Embryonic facial prominence (tissue), 1 donor: ENCODE data around the gene DNAH17.

Experiments
- DNase-seq: peaks from one replicate; pipeline ENCODE4 v3.0.0-alpha.2; 2016; ENCODE audit errors: extremely low spot score

DNAH17 gene

DNA sequence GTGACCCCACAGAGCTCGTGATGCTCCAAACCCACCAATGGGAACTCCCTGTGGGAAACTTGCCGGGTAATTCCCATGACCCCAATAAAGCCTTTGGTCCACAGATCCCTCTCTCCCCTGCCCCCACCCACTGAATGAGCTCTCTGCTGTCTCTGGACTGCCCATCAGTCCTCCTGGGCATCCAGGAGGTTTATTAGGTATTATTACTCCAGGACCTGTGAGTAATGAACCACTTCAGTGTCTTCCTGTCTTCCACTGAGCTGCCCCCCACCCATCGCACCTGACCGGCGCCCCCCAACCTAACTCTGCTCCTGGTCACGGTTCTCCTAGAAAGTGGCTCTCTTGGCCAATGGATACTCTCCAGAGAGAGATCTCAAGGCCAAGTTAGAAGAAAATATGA is 28.7 kb upstream of the DNAH17 start:
- DNase-seq, result no peak

DNA sequence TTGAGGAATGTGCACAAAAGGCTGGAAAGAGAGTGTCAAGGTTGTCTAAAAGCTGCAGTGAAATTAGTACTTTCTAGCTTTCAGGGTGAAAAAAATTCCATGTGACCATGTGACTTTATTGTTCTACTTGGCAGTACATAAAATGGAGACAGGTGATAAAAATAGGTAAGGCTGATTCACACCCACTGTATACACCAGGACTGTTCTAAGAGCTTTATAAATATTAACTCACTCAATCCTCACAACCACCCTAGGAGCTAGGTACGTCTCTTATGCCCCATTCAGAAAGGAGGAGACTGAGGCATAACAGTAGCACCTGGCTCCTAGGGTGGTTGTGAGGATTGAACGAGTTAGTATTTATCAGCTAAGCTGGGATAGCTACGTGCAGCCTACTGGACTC is 28.2 kb upstream of the DNAH17 start:
- no peak for DNase-seq

DNA sequence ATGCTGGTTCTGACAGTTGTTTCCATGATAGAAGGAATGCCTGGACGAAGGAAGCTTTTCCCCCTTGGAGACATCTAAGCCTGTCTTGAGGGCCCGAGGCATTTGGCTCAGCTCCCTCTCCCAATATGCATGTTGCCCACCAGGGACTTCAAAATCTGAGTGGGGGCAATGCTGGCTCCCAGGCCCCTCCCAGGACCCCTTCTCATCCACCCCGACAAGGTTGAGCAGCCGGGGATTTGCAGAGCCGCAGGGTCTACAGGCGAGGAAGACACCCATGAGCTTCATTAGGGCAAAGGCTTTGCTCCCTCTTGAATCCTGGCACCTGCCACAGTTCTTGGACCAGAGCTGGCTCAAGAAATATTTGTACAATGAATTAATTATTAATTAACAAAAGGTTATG is 25.1 kb upstream of the DNAH17 start:
- DNase-seq, result no peak

DNA sequence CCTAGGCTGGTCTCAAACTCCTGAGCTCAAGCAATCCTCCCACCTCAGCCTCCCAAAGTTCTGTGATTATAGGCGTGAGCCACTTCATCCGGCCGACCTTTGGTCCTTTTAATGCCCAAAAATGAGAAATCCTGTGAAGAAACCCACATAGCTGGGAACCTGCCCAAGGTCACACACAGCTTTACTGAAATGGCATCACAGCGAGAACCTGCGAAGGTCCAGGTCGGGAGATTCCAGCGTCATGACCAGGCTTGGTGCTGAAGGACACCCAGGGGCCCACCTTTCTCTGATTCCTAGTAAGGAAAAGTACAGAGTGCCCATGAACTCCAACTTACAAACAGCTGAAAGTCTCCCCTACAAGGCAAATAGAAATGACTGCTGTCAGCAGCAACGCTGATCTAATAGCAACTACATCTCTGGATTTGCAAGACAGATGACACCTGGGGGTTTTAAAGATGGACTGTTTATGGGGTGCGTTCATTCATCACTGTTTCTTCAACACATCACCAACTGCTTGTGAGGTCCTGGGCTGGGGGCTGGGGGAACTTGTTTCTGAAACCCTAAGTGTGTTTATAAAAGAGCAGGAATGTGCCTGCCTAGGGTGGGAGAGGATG is 24.5 kb upstream of the DNAH17 start:
- DNase-seq, result no peak

DNA sequence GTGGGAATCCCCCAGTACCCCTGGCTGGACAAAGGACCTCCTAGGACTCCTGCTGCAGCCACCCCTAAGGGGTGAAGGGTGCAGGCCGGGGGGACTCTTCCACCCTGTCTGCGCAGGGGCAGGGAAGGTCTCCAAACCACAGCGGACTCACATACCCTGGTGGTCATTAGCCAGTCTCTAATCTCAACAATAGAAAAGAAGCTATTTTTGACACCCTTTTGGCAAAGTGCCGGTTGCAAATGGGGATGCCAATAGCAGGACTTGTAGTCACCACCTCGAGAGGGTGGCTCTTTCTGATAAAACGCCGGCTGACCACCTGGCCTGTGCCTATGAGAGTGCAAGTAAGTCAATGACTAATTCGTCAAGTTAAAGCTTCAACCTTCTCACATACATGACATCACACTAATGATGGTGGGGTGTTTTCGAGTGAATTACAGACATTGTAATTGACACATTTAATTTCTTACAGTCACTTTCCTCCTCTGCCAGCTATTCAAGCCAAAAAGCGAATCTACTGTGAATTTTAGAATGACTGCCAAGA is 23.1 kb upstream of the DNAH17 start:
- no peak for DNase-seq

DNA sequence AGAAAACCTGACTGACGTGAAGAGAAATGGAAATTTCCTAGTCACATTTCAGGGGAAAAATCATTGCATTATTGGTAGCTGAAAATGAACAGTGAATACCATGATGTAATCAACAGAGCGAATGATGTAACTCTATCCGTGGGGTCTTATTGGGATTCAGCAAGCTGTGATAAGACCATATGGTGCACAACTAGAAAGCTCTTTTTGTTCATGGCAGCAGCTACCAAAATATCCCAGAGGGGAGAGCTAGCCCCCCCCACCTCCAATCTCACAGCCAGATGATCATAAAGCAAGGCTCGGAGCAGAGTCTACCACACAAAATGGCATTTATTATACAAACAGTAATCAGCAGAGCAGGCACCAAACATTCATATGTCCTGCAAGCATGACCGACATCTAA is 22.2 kb upstream of the DNAH17 start:
- DNase-seq, result no peak

DNA sequence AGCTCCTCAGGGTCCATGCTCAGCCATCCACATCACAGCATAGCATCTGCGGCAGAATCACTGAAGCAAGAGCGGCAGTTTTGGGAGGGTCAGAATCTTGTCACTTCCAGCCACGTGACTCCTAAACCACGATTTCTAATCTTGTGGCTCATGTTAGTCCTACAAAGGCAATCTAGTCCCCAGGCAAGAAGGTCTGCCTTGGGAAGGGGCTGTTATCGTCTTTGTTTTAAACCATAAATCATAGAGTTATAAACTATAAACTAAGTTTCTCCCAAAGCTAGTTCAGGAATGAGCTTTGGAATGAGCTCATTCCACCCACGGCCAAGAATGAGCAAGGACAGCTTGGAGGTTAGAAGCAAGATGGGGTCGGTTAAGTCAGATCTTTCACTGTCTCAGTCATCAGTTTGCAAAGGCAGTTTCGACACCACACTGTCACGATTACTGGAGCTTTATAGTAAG is 20.8 kb upstream of the DNAH17 start:
- DNase-seq, result no peak

DNA sequence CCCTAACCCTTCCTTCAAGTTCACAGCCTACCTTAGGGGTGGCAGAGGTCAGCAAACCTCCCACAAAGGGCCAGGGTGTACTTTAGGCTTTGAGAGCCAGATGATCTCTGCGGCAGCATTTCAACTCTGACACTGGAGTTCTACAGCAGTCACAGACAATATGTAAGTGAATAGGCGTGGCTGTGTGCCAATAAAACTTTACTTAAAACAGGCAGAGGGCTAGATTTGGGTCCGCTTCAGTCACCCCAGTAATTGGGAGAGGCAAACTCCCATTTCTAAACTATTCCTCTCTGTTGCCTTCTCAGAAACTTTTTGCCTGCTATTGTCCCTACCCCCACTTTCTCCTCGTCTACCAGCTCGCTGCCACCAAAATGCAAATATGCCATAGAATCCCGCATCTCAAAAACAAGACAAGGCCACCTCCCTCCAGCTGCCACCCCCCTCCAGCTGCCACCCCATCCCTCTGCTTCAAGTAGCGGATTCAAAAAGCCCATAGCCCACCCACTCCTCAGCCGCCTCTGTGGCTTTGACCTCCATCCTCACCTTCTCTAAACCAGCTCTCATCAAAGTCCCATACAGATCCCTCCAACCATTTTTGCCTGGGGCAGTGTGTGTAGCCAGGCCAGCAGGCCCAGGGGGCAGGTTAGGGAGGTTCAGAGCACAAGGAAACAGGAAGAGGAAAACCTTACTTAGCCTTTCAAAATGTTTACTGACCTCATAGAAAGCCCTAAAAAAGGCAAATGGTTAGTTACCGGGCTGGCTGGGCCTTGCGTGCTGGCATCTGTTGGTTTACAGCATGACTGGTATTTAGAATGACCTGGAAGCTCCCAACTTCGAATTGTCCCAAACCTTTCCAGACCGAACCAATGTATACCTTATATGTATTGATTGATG is 19.9 kb upstream of the DNAH17 start:
- DNase-seq, result no peak

DNA sequence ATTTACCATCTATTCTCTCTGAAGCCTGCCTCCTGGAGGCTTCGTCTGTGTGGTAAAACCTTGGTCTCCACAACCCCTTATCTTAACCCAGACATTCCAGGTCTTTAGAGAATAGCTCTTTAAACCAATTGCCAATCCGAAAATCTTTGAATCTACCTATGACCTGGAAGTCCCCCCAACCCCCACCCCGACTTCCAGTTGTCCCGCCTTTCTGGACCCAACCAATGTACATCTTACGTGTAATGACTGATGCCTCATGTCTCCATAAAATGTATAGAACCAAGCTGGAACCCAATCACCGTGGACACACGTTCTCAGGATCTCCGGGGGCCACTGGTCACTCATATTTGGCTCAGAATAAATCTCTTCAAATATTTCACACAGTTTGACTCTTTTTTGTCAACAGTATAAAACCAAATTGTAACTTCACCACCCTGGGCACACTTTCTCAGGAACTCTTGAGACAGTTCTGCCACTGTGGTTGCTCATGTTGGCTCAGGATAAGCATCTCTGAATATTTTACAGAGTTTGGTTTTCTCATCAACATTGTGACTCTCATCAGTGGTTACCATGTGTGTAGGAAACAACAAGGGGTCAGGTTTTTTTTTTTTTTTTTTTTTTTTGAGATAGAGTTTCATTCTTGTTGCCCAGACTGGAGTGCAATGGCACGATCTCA is 18.1 kb upstream of the DNAH17 start:
- DNase-seq, result no peak

DNA sequence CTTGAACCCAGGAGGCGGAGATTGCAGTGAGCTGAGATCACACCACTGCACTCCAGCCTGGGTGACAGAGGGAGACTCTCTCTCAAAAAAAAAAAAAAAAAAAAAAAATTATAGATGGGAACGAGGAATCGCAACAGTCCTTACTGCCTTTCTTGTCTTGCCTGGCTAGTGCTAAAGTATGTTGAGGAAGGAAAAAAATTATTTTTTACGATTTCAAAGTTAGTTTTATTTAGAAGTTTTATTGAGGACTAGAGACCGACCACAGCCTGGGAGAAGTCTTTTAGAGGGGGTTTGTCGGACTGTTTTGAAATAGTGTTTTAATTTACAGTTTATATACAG is 15.8 kb upstream of the DNAH17 start:
- DNase-seq, result no peak

DNA sequence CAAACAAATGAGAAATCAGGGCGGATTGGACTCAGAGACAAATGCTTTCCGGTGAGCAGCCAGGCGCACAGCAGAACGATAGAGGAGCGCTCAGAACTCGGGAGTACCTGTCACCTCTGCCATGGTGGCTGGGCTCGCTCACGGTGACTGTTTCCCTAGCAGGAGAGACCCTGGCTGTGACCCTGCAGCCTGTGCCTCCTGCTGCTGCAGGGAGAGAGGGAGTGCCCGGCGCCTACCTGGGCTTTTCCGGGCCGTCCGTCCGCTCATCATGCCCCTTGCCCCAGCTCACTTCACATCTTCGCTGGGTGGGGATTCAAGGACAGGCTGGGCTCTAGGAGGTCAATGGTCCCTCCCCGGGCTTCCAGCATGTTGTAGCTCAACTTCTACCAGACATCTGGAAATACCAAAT is 14.1 kb upstream of the DNAH17 start:
- DNase-seq, result no peak

DNA sequence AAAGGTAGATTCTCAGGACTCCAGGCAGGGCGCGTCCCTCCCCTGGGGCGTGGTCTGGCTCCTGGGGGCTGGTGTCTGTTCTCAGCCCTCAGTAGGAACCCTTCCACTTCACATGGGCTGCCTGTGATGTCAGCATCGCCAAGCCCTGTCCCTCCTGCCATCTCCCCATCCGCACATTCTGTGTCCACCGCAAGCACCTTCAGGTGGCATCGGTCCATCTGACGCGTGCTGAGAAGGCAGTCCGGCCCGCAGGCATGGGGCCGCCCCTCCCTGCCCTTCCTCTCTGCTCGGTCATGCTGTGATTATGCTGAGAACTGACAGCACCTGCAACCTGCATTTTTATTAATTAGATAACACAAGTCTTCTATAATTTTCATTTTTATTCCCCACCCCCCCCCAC is 12.7 kb upstream of the DNAH17 start:
- no peak for DNase-seq

DNA sequence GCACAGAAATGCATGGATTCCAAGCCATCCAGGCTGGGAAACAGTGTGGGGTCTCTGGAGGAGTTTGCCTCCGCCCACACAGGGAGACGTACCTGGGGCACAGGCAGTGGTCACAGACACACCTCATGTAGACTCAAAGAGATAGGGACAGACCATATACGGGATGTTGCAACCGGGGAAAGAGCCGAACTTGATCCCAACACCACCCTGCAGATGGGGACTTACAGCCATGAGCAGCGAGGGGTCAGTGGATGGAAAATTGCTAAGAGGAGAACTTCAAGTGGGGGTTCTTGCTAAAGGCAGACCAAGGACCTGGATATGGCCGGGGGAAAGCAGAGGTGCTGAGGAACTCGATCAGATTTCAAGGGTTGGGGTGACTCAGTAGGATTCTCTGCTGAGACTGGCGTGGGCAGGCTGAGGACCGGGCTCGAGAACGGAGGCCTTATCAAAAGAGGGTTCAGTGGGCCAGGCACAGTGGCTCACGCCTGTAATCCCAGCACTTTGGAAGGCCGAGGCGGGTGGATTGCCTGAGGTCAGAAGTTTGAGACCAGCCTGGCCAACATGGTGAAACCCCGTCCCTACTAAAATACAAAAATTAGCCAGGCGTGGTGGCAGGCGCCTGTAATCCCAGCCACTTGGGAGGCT is 12.0 kb upstream of the DNAH17 start:
- no peak for DNase-seq

DNA sequence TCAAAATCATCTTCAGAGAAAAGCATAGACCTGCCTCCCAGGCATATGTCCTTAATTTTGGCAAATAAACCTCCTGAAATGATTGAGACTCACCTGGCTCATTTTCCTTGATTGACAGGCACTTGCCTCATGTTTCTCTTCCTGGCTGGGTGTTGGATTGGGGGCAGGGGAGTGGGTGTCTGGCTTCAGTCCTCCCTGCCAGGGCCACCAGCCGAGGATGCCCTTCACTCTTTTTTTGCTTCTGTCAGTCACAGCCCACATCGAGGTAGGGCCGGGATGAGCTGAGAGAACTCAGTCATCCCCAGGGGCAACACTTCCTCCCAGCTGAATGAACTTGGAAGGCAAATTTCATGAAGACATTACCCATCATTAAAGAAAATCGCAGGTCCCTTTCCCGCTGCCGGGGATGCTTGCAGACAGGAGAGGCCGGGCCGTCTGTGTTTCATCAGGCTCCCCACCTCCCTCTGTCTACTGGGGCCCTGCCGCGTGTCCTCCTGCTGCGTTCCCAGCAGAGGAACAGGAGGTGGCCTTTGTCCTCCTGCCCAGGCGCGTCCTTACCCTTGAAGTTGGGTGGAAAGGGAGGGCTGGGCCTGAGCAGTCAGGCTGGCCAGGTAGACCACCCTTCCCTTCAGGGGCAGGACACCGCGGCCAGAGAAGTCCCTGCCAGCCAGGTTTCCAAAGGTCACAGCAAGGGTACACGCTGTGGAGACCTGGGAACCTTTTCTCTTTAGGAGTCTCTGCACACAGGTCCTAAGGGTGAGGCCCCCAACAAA is 11.2 kb upstream of the DNAH17 start:
- no peak for DNase-seq

DNA sequence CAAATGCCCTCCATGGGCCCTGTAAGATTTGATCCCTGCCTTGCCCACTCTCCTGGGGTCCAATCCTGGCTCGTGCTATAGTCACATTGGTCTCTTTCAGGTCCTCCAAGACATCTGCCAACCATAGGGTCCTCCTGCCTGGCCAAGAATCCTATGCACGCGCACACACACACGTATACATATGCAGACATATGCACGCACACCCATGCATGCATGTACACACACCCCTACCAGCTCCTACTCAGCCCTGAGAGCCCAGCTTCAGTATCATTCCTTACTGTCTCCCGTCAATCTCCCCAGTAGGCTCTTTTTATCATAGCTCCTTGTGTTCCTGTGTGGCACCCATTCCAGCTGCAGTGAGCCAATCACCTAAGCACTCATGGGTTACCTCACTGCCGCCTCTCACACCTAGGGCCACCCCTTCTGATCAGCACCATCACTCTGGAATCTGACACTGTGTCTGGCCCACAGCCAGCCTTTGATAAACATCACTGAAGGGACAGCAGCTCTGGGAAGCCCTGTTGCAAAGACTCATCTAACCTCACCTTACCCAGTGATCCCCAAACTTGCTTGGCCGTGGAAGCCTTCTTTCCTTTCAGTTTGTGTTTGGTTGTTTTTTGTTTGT is 7.9 kb upstream of the DNAH17 start:
- DNase-seq, result no peak

DNA sequence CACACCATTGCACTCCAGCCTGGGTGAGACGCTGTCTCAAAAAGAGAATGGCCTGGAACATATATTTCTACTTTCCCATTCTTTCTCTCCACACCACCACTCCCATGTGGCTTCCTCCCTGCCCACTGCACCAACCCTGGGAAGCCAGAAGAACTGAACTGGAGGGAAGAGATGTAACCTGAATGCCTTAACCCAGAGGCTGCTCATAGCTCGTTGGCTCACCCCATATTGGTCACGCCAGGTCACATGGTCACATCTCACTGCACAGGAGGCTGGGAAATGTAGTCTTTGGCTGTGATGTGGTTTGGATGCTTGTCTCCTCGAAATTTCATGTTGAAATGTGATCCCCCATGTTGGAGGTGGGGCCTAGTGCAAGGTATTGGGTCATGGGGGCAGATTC is 5.9 kb upstream of the DNAH17 start:
- no peak for DNase-seq

DNA sequence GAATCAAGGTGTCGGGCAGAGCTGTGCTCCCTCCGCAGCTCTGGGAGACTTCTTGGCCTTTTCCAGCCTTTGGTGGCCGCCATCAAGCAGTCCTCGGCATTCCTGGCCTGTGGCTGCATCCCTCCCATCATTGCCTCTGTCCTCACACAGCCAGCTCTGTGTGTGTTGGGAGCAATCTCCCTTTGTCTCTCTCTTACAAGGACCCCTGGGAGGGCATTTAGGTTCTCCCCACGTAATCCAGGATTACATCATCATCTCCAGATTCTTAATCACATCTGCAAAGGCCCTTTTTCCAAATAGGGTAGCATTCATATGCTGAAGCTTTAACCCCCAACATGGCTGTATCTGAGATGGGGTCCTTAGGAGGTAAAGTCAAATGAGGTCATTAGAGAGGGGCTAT is 4.1 kb upstream of the DNAH17 start:
- no peak for DNase-seq

DNA sequence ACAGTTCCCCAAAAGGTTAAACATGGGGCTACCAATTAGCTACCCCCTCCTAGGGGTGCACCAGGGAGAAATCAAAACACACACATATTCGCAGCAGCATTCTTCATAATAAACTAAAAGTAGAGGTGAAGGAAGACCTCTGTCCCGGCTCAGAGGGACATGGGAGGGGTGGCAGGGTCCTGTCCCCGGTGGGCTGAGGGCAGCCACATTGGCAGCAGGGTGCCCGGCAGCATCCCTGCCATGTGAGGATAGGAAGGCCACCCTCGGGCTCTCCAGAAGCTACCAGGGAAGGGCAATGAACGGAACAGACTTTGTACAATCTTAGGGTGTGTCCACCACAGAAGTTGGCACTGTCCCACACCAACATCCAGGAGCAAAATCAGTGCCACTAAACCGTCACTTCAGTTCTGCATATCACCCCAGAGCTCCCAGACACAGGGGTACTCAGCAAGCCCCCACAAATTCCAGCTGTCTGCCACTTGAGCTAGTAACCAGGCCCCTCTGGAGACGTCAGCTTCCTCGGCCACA is 3.1 kb upstream of the DNAH17 start:
- DNase-seq, result no peak

DNA sequence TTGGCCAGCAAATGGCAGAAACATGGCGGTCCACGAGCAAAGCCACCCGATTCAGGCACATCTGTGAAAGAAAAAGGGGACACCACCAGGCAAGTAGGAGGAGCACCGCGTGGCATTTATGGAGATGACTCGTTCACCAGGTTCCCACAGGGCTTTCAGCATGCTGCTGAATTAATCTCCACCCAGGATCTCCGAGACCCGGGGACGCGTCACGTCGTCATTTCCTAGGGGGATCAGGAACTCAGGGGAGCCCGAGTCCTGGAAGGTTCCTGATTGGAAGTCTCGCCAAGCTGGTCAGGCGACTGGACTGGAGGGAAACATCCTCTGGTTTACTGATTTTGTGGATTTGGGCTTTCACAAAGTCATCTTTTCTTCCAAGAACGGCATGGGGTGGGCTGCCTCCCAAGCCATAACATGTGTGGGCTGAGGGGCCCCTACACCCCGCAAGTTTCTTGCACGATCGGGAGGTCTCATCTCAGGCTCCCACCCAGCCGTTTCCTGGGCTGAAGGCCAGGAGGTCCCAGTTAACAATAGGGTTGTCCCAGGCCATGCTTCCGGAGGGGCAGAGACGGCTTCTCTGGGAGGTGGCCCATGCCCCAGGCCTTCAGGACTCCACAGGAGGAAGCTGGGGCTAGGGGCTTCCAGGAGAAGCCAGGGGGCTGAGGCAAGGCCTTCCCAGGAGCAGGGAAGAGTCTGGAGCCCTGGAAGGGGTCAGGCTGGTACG is 645 bp downstream of the DNAH17 start:
- DNase-seq, result no peak

DNA sequence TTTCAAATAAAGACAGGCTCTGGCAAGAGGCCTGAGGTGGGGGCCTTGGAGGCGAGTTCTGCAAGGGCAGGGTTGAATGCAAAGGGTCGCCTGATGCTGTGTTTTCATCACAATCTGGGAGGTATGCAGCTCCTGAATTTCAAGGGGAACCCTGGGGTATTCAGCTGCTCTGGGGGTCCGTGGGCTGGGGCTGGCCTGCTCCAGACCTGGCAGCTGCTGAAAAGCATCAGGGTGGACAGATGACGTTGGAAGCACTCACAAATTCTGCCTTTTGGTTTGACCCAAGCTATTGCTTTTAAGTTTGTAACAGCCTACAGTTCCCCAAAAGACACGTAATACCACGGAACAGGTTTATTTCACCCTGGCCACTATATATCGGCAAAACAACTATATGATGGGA is 1.3 kb downstream of the DNAH17 start:
- DNase-seq, result no peak
